ENCODE results near the gene AGAP3. TPM values are rescaled to one million over a fixed set of nuclear protein-coding genes. Genes with fewer than 3 reads are reported as not detected.

The AGAP3 gene
- total RNA-seq, 2 donors from 2014 or later: 52.1 to 62.8 TPM

DNA sequence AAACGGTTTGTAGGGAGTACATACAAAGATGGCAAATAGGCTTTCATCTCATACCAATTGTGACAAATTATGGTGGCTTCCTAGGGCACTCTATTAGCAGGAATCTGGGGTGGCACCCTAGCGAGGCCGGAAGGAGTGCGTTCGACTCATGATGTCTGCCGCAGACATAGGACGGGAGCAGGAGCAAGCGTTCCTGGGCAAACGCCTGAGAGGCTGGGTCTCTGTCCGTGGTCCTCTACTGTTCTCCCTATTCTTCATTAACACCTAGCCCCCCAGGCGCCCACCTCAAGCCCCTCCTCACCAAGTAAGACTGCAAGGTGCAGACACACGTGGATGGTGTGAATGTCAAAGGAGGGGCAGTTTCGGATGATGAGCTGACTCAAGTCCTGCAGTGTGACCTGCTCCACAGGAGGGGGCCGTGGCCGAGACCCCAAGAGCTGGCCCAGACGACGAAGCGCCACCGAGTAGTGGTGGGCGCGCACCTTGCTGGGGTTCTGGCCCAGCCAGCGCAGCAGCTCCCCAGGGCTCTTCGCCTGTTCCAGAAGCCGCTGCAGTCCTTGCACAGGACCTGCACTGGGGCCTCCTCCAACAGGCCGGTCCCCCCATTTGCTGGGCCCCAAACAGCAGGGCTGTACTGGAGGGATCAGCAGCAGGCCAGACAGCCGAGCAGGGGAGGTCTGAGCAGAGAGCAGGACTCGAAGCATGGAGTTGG lies 6.9 kb upstream of the AGAP3 start:
- H3K9me3 ChIP-seq: no peaks in the 10 kb centered on the region
- ATAC-seq (ENCODE audit: insufficient number of reproducible peaks, low FRiP score, low read depth) (no peak), DNase-seq (ENCODE audit: low spot score) (no peak)
- no peaks in the 10 kb centered on the region for H3K27me3 ChIP-seq (replicated peaks; ENCODE audit: insufficient read depth)
- TF ChIP-seq, protein P1, sequence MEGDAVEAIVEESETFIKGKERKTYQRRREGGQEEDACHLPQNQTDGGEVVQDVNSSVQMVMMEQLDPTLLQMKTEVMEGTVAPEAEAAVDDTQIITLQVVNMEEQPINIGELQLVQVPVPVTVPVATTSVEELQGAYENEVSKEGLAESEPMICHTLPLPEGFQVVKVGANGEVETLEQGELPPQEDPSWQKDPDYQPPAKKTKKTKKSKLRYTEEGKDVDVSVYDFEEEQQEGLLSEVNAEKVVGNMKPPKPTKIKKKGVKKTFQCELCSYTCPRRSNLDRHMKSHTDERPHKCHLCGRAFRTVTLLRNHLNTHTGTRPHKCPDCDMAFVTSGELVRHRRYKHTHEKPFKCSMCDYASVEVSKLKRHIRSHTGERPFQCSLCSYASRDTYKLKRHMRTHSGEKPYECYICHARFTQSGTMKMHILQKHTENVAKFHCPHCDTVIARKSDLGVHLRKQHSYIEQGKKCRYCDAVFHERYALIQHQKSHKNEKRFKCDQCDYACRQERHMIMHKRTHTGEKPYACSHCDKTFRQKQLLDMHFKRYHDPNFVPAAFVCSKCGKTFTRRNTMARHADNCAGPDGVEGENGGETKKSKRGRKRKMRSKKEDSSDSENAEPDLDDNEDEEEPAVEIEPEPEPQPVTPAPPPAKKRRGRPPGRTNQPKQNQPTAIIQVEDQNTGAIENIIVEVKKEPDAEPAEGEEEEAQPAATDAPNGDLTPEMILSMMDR (IDR thresholded peaks at IDR 0.05): no peak
- peaks cover 25 to 46% of the 10 kb centered on the region in 2 donors for H3K4me1 ChIP-seq (ENCODE audit: control insufficient read depth in 1 of 2, low read depth in 2 of 2)
- peaks cover 19% of the 10 kb centered on the region for H3K36me3 ChIP-seq
- peak overlapping the region in 1 of 2 donors; percentile 96 for H3K27ac ChIP-seq
- H3K4me3 ChIP-seq: peak overlapping the region; percentile 98

DNA sequence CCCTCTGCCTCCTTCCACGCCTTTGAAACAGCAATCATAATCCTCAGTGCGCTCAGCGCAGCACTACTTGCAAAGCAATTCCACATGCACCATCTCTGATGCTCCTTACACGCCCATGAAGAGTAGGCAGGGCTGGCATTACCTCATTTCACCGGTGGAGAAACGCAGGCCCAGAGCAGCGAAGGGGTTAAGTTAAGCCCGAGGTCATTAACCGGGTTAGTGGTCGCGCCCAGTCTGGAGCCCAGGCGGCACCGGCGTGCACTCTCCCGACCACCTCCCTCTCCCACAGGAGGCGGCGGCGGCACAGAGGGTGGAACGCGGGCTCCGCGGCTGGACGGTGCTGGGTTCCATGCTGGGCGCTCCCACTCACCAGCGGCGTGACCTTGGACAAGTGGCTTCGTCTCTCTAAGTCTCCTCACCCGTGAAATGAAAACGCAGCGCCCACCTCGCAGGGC lies 6.2 kb upstream of the AGAP3 start:
- H3K4me3 ChIP-seq: peak overlapping the region; percentile 98
- DNase-seq (ENCODE audit: low spot score) (no peak), ATAC-seq (ENCODE audit: insufficient number of reproducible peaks, low FRiP score, low read depth) (no peak)
- peak overlapping the region; percentile 96 to 99 for H3K27ac ChIP-seq
- H3K9me3 ChIP-seq: no peaks in the 10 kb centered on the region
- H3K36me3 ChIP-seq: peaks cover 12% of the 10 kb centered on the region
- TF ChIP-seq, protein P1 (IDR thresholded peaks at IDR 0.05): no peak
- H3K27me3 ChIP-seq (replicated peaks; ENCODE audit: insufficient read depth): no peaks in the 10 kb centered on the region
- peaks cover 25 to 47% of the 10 kb centered on the region in 2 donors for H3K4me1 ChIP-seq (ENCODE audit: control insufficient read depth in 1 of 2, low read depth in 2 of 2)

DNA sequence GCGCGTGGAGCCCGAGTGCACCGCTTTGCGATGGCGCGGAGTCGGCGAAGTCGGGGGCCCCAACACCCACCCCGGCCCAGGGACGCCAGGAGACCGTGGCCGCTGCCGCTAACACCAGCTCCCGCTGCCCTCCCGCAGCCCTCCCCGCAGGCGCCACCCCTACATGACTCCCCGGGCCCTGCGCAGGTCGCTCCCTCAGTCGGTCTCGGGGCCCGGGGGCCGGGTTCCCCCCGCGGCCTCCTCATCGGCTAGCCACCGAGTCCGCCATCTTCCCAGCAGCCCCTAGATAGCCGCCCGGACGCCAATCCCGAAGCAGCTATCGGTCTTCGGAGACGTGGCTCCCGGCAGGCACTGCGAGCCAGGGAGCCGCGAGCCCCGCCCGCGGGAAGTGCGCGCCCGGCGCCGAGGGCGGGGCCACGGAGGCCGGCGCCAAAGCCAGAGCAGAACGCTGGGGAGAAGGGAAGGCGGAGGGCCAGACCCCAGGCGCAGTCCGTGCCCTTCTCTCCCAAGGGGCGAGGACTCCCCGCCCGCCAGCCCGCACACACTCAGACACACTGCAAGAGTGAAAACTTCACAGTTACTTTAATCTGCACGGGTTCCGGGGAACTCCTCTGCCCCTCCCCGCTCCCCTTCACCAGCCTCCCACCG lies 5.6 kb upstream of the AGAP3 start, which contains the start of gene FASTK:
Gene FASTK, minus strand, starts transcription at position 288 of the 648 bp plus-strand sequence. Its CDS starts 43 bp downstream, at position 245.
- Histone ChIP-seq H3K9me3 (no peaks in the 10 kb centered on the region), H3K4me1 (ENCODE audit: control insufficient read depth in 1 of 2, low read depth in 2 of 2) (peaks cover 29 to 52% of the 10 kb centered on the region in 2 donors), H3K36me3 (peaks cover 6% of the 10 kb centered on the region), H3K27ac (peak within 1 kb of the TSS; percentile 96 to 99), H3K4me3 (peak within 1 kb of the TSS; percentile 98), H3K27me3 (replicated peaks; ENCODE audit: insufficient read depth) (no peaks in the 10 kb centered on the region)
- DNase-seq (ENCODE audit: low spot score) (peak; percentile 74), ATAC-seq (ENCODE audit: insufficient number of reproducible peaks, low FRiP score, low read depth) (peak; percentile 72)
- TF ChIP-seq, protein P1 (IDR thresholded peaks at IDR 0.05): no peak

DNA sequence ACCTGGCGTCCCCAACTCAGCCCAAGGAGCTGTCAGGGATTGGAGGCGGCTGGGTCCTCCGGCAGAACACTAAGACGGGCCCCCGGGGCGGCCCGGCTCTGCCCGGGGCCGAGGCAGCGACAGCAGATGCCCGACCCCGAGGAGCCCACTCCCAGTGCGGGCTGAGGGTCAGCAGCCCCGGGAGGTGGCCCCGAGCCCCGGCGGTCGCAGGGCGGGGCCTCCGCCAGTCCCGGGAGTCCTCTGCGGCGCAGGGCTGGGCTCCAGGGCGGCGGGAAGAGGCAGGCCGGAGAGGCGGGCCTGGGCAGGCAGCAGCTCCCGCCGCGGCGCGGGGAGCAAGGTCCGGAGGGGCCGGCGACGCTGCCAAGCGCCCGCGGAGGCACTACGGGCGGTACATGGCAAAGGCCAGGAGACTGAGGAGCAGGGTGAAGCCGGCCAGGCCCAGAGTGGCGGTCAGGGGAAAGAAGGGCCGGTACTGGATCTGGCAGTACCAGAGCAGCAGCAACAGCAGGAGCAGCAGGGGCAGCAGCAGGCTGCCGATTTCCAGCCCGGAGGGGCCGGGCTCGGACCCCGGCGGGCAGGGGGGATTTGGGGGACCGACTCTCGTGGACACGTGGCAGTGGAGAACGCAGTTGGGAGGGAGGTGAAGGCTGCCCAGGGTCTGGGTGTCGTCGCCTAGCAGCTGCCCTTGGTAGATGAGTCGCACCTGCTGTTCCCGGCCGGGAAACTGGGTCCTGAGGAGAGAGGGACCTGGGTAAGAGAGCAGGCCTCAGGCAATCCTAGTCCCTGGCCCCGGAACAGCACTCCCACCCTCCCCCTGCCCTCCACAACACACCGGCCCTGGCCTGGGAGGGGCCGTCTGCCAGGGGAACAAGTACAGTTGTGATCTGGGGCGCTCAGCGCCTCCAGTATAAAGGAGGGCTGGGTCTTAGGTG lies 4.8 kb upstream of the AGAP3 start:
- peak overlapping the region; percentile 98 for H3K4me3 ChIP-seq
- no peak for ATAC-seq (ENCODE audit: insufficient number of reproducible peaks, low FRiP score, low read depth)
- no peak for DNase-seq (ENCODE audit: low spot score)

More for the DNA sequence above, 4.8 kb upstream of the AGAP3 start:
- Histone ChIP-seq H3K27ac (peak overlapping the region; percentile 96 to 99), H3K9me3 (no peaks in the 10 kb centered on the region), H3K4me1 (ENCODE audit: control insufficient read depth in 1 of 2, low read depth in 2 of 2) (peaks cover 31 to 55% of the 10 kb centered on the region in 2 donors), H3K27me3 (replicated peaks; ENCODE audit: insufficient read depth) (no peaks in the 10 kb centered on the region), H3K36me3 (no peaks in the 10 kb centered on the region)
- TF ChIP-seq, protein P1 (IDR thresholded peaks at IDR 0.05): no peak

All from thoracic aorta (tissue), 2 donors.